ENCODE data around the gene ZNF524. TPM values are rescaled to one million over a fixed set of nuclear protein-coding genes. Genes with fewer than 3 reads are reported as not detected.

ZNF524 gene
- total and polyA plus RNA-seq, 9 of the 15 experiments (the other 6 are each of a cell fraction or from before 2014, with no cell fraction given): 0.08 to 15.6 (median 2.9) TPM

DNA sequence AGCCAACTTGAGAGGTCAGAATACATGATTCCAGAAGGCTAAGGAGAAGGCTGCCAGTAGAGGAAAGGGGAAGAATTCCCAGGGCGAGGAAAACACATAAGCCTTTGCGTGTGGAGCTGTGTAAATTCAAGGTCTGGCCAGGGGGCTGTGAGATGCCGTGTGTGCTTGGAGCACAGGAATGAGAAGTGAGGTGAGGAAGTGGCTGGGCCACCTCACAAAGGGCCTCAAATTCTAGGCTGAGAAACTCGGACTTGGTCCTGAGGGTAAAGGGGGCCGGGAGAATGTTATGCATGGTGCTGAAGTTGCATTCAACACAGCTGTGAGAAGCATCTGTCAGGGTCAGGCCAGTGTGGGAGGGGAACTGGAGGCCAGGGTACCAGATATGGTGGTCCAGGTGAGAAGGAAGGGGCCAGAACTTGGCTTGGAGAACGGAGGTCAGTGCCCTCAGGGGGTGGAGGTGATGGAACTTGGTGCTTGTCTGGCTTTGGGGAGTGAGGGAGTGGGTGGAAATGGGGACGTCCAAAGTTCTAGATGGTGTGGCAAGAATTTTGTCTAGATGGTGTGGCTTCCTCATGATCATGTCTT lies 35.9 kb downstream of the ZNF524 start (continued):
- TF ChIP-seq, protein P1, sequence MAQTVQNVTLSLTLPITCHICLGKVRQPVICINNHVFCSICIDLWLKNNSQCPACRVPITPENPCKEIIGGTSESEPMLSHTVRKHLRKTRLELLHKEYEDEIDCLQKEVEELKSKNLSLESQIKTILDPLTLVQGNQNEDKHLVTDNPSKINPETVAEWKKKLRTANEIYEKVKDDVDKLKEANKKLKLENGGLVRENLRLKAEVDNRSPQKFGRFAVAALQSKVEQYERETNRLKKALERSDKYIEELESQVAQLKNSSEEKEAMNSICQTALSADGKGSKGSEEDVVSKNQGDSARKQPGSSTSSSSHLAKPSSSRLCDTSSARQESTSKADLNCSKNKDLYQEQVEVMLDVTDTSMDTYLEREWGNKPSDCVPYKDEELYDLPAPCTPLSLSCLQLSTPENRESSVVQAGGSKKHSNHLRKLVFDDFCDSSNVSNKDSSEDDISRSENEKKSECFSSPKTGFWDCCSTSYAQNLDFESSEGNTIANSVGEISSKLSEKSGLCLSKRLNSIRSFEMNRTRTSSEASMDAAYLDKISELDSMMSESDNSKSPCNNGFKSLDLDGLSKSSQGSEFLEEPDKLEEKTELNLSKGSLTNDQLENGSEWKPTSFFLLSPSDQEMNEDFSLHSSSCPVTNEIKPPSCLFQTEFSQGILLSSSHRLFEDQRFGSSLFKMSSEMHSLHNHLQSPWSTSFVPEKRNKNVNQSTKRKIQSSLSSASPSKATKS (CRISPR knock-in tag; IDR thresholded peaks at IDR 0.05): no peak
- TF ChIP-seq ZNF143 (CRISPR knock-in tag; IDR thresholded peaks at IDR 0.05) (peak; percentile 25; the same call in 1 of the 2 replicates), ZNF507 (tag; conservative IDR thresholded peaks at IDR 0.05) (no peak), GABPB2 (CRISPR knock-in tag; conservative IDR thresholded peaks at IDR 0.05) (no peak), OTX1 (CRISPR knock-in tag; IDR thresholded peaks at IDR 0.05) (peak; percentile 67; the same call in 1 of the 2 replicates), ZNF12 (CRISPR knock-in tag; IDR thresholded peaks at IDR 0.05) (no peak), KAT7 (CRISPR knock-in tag; IDR thresholded peaks at IDR 0.05; ENCODE audit: borderline replicate concordance) (0 out of 2 replicates have a peak, but pooled peaks have one; percentile 69), U2AF2 (optimal IDR thresholded peaks at IDR 0.05; ENCODE audit: low read depth, low read length) (no peak), YY1 (IDR thresholded peaks at IDR 0.05; ENCODE audit: borderline replicate concordance in 1 of 3, control insufficient read depth in 1 of 3, extremely low read depth in 1 of 3, insufficient read depth in 3 of 3, insufficient read length in 1 of 3, insufficient replicate concordance in 2 of 3, low read depth in 1 of 3, low read length in 2 of 3) (no peak), CREB1 (IDR thresholded peaks at IDR 0.05) (no peak), CREB1 (CRISPR knock-in tag; IDR thresholded peaks at IDR 0.05) (no peak), SPI1 (IDR thresholded peaks at IDR 0.05; ENCODE audit: borderline replicate concordance, low read depth, low read length) (0 out of 2 replicates have a peak, but pooled peaks have one; percentile 8), ERF (CRISPR knock-in tag; IDR thresholded peaks at IDR 0.05) (no peak), ZNF707 (CRISPR knock-in tag; conservative IDR thresholded peaks at IDR 0.05) (no peak)
- TF ChIP-seq, protein P2, sequence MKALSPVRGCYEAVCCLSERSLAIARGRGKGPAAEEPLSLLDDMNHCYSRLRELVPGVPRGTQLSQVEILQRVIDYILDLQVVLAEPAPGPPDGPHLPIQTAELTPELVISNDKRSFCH (CRISPR knock-in tag; IDR thresholded peaks at IDR 0.05): no peak
- TF ChIP-seq, protein P2 (tag; IDR thresholded peaks at IDR 0.05): no peak
- TF ChIP-seq, protein P3, sequence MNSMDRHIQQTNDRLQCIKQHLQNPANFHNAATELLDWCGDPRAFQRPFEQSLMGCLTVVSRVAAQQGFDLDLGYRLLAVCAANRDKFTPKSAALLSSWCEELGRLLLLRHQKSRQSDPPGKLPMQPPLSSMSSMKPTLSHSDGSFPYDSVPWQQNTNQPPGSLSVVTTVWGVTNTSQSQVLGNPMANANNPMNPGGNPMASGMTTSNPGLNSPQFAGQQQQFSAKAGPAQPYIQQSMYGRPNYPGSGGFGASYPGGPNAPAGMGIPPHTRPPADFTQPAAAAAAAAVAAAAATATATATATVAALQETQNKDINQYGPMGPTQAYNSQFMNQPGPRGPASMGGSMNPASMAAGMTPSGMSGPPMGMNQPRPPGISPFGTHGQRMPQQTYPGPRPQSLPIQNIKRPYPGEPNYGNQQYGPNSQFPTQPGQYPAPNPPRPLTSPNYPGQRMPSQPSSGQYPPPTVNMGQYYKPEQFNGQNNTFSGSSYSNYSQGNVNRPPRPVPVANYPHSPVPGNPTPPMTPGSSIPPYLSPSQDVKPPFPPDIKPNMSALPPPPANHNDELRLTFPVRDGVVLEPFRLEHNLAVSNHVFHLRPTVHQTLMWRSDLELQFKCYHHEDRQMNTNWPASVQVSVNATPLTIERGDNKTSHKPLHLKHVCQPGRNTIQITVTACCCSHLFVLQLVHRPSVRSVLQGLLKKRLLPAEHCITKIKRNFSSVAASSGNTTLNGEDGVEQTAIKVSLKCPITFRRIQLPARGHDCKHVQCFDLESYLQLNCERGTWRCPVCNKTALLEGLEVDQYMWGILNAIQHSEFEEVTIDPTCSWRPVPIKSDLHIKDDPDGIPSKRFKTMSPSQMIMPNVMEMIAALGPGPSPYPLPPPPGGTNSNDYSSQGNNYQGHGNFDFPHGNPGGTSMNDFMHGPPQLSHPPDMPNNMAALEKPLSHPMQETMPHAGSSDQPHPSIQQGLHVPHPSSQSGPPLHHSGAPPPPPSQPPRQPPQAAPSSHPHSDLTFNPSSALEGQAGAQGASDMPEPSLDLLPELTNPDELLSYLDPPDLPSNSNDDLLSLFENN (IDR thresholded peaks at IDR 0.05; ENCODE audit: low read depth in 2 of 2, low read length in 2 of 2): no peak
- TF ChIP-seq, protein P4, sequence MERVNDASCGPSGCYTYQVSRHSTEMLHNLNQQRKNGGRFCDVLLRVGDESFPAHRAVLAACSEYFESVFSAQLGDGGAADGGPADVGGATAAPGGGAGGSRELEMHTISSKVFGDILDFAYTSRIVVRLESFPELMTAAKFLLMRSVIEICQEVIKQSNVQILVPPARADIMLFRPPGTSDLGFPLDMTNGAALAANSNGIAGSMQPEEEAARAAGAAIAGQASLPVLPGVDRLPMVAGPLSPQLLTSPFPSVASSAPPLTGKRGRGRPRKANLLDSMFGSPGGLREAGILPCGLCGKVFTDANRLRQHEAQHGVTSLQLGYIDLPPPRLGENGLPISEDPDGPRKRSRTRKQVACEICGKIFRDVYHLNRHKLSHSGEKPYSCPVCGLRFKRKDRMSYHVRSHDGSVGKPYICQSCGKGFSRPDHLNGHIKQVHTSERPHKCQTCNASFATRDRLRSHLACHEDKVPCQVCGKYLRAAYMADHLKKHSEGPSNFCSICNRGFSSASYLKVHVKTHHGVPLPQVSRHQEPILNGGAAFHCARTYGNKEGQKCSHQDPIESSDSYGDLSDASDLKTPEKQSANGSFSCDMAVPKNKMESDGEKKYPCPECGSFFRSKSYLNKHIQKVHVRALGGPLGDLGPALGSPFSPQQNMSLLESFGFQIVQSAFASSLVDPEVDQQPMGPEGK (CRISPR knock-in tag; IDR thresholded peaks at IDR 0.05; ENCODE audit: borderline replicate concordance): no peak
